ENCODE results near the gene IGSF21.
"Not testable (repeated sequence)": the region's sequence is repeated elsewhere in the genome, so short reads cannot be mapped to it uniquely, and the experiment has no call there.

The IGSF21 gene

DNA sequence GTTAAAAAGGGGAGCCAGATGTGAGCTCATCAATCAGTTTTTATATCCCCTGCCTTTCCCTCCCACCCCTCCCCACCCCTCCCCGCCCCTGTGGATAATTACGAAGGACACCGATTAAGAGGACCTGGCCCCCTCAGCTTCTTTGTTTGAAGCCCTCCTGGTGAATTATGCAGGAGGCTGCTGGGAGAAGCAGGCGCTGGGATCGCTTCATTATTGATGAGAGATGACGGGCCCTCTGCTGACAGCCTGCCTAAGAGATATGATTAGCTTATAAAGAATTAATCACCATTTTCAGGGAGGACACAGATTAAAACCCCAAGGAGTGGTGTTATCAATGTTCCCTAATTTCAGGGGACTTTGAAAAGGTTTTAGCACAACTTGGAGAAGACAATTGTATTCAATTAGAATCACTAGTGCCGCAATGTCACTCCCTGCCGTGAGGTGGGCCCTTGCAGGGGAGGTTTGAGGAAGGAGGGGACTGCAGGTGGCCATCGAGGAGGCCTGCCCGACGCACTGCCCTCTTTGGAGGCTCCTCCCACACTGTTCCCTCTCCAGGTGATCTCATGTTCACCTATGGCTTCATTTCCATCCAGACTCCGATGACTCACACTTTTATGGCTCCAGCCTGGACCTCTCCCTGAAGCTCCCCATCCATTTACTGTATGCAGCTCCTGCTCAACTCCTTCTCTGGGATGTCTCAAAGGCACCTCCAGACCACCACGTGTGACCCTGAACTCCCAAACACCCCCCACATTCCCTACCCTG, 306.1 kb downstream of the IGSF21 start:
- CTCF ChIA-PET, result no interaction called here
- DNase-seq (ENCODE audit: extremely low spot score), result no peak

GRCh38 chr1:18414321-18414720, 306.7 kb downstream of the IGSF21 start:
- CTCF ChIA-PET, result no interaction called here
- DNase-seq (ENCODE audit: extremely low spot score), result no peak
- TF ChIP-seq, protein P1, sequence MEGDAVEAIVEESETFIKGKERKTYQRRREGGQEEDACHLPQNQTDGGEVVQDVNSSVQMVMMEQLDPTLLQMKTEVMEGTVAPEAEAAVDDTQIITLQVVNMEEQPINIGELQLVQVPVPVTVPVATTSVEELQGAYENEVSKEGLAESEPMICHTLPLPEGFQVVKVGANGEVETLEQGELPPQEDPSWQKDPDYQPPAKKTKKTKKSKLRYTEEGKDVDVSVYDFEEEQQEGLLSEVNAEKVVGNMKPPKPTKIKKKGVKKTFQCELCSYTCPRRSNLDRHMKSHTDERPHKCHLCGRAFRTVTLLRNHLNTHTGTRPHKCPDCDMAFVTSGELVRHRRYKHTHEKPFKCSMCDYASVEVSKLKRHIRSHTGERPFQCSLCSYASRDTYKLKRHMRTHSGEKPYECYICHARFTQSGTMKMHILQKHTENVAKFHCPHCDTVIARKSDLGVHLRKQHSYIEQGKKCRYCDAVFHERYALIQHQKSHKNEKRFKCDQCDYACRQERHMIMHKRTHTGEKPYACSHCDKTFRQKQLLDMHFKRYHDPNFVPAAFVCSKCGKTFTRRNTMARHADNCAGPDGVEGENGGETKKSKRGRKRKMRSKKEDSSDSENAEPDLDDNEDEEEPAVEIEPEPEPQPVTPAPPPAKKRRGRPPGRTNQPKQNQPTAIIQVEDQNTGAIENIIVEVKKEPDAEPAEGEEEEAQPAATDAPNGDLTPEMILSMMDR (IDR thresholded peaks at IDR 0.05; ENCODE audit: control extremely low read depth, extremely low read depth, low read depth, missing control alignments), result no peak
- POLR2A ChIA-PET, result no interaction called here

More for the DNA sequence above, 306.1 kb downstream of the IGSF21 start:
- POLR2A ChIA-PET, result no interaction called here
- TF ChIP-seq, protein P1 (IDR thresholded peaks at IDR 0.05; ENCODE audit: control extremely low read depth, extremely low read depth, low read depth, missing control alignments), result no peak

DNA sequence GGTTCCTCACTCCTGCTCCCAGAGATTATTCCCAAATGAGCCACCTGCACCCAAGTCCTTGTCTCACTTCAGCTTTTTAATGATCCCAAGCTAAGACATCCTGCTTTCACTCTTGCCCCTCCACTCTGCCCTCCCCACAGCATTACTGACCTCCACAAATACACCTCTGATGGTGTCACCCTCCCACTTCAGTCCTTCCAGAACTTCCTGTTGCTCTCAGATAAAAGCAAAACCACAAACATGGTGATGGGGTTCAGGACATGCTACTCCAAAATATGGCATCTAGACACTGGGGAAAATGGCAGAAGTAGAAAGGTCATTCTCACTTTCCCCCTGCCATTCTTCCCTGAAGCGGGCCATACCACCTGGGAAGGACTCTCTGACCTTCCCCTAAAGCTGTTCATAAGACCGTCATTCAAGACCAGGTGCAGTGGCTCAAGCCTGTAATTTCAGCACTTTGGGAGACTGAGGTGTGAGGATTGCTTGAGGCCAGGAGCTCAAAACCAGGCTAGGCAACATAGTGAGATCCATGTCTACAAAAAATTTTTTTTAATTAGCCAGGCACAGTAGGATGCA, 307.4 kb downstream of the IGSF21 start:
- POLR2A ChIA-PET, result no interaction called here
- TF ChIP-seq, protein P1 (IDR thresholded peaks at IDR 0.05; ENCODE audit: control extremely low read depth, extremely low read depth, low read depth, missing control alignments), result no peak
- DNase-seq (ENCODE audit: extremely low spot score), result no peak
- CTCF ChIA-PET, result no interaction called here

DNA sequence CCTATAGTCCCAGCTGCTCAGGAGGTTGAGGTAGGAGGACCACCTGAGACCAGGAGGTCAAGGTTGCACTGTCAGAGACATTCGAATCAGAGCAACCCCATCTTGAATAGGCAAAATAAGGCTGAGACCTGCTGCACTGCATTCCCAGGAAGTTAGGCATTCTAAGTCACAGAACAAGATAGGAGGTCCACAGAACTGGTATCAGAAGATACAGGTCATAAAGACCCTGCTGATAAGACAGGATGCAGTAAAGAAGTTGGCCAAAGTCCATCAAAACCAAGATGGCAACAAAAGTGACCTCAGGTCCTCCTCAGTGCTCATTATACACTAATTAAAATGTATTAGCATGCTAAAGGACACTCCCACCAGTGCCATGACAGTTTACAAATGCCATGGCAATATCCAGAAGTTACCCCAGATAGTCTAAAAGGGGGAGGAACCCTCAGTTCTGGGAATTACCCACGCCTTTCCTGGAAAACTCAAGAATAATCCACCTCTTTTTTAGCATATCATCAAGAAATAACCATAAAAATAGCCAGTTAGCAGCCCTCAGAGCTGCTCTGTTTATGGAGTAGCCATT, 307.9 kb downstream of the IGSF21 start:
- TF ChIP-seq, protein P1 (IDR thresholded peaks at IDR 0.05; ENCODE audit: control extremely low read depth, extremely low read depth, low read depth, missing control alignments), result no peak
- DNase-seq (ENCODE audit: extremely low spot score), result no peak
- CTCF ChIA-PET, result no interaction called here
- POLR2A ChIA-PET, result no interaction called here

DNA sequence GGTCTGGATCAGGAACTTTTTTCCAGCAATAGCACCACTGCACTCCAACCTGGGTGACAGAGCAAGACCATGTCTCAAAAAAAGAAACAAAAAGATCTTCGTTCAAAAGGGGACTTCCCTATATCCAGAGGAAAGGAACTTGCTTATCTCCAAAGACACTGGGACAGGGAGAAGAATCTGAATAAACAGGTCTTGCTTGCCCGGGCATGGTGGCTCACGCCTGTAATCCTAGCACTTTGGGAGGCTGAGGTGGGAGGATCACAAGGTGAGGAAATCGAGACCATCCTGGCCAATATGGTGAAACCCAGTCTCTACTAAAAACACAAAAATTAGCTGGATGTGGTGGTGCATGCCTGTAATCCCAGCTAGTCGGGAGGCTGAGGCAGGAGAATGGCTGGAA, 308.5 kb downstream of the IGSF21 start:
- POLR2A ChIA-PET; CTCF ChIA-PET; DNase-seq (ENCODE audit: extremely low spot score): not testable (repeated sequence)

DNA sequence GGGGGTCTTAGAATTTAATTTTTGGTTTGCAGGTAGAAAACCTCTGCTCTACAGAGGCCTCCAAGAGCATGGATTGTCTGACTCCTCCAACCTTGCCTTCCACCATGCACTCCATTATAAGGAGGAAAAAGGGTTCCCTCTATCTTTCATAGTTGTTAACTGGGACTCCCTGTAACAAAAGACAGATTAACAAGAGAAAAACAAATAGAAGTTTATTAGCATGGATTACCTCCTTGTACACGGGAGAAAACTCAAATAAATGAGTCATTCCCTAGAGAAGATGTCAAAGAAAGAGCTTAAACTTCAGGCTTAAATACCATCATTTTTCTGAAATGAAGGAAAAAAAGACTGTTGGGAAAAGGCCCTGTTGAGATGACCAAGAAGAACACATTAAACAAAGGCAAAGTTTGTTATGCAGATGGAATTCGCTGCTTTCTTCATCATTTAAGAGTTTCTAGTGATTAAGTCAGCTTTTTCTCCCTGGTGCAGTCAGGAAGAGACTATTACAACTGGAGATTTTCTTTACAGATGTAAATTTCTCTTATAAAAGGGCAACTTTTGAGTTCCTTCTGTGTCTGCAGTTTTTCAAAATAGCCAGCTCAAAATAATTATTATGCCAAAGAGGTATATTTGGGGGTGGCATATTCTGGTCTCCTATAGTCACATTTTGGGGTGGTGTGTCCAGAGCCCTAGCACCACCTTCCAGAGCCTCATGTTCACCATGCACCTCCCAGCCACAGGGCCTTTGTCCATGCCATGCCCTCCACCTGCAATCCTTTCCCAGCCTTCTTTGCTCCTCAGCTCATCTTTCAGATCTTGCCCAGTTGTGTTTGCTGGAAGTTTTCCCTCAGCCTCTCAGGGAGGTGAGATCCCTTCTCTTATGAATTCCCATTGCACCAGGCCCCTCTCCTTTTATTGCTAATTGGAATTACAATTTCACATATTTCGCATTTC, 310.0 kb downstream of the IGSF21 start:
- TF ChIP-seq, protein P1 (IDR thresholded peaks at IDR 0.05; ENCODE audit: control extremely low read depth, extremely low read depth, low read depth, missing control alignments), result no peak
- ChIA-PET POLR2A (no interaction called here), CTCF (interaction anchor here (1.0 kb wide), 1 partner anchor 14 kb away, joined by 4 read pairs; no protein-coding TSS in a partner anchor)
- DNase-seq (ENCODE audit: extremely low spot score), result no peak
